Astrocyte of the spinal cord (primary cell): Measurements from ENCODE around the gene SYMPK.

Experiments used
- DNase-seq: peaks from one replicate; pipeline ENCODE4 v3.0.0; 2011; ENCODE audit warnings: low read depth, low spot score
- H3K4me3 ChIP-seq: 2 replicates; pipeline ENCODE4 v1.5.1; 2011; ENCODE audit warnings: low read depth, mild to moderate bottlenecking, low read length, moderate library complexity
- CTCF ChIP-seq: IDR thresholded peaks from 2 replicates; pipeline ENCODE4 v1.5.1; 2012; ENCODE audit warnings: low read depth, mild to moderate bottlenecking, low read length, inconsistent platforms
- in situ Hi-C: cut with HindIII; loops from 2 replicates; pipeline ENCODE4 v1.10.0; 2017; ENCODE audit warnings: low sequenced_read_pairs

Gene SYMPK

DNA sequence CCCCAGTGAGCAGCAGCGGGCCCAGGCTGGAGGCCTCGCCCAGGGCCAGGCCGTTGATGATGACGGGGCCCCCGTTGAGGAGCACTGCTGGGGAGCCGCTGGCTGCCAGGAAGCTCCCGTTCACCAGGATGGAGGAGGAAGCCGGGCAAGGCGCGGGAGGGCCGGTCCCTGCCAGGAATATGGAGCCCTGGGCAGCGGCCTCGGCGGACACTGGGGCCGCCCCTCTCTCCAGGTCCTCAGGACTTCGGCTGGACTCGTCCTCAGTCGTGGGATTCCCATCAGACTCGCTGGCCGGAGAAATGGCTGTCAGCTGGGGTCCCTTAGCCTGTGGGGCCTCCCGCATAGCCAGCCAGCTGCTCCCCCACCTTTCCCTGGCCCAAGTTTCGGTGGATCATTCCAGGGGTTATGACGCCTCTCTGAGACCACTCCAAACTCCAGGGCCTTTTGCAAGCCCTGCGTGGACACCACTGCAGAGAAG is 96.0 kb downstream of the SYMPK start:
- H3K4me3 ChIP-seq = peak overlapping the region; percentile 75
- DNase-seq = peak; percentile 16
- in situ Hi-C loops = no loop called here
- no peak for TF ChIP-seq CTCF

DNA sequence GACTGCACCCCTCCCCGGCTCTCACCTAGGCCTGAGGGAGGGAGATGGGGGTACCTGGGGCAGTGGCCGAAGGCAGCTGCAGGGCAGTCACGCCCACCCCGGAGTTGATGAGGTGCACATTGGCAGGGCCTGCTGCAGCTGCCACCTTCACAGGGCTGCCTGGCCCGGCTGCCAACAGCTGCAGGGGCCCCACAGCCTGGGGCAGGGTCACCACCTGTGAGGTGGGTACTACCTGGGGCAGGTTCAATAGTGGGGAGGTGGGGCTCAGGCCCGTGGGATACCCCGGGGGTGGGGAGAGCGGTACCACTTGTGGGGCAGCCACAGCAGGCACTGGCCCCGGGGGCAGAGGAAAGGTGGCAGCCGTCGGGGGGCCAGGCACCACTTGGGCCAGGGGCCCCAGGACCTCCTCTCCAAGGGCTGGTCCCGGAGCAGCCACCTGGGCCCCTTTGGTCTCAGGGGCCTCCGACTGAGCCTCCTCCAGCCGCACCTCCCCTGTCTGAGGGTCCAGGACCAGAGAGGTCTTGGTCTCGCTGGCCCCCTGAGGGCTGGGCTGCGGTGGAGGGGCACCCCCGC is 96.6 kb downstream of the SYMPK start:
- TF ChIP-seq CTCF = no peak
- peak overlapping the region; percentile 75 for H3K4me3 ChIP-seq
- in situ Hi-C loops = no loop called here
- no peak for DNase-seq

DNA sequence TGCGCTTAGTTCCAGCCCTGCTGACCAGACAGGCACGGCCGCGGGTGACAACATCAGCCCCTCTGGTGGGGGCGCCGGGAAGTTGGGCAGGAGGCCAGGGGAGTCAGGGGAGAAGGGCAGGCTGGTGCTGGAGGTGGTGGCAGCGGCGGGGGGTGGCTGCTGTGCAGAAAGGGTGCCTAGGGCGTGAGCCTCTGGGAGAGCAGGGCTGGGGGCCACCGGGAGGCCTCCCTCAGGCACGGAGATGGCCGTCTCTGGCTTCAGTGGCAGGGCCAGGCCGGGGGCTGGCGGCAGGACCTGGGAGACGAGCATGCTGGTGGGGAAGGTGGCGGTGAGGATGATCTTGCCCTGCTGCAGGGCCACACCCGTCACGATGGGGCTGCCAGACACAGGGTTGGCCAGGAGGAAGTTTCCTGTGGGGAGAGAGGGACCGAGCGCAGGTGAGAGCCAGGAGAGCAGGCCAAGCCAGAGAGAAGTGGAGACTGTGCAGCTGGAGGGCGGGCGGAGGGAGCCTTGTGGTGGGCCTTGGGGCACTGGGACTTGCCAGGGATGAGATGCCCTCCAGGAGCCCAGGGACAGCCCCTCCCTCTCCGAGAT is 97.1 kb downstream of the SYMPK start:
- DNase-seq = no peak
- H3K4me3 ChIP-seq = no peak overlapping the region
- no peak for TF ChIP-seq CTCF
- in situ Hi-C loops = no loop called here
